Parathyroid adenoma (tissue), 2 donors: Measurements from ENCODE around the gene B4GALT2.

Experiments
- H2AFZ ChIP-seq: fragments of 300-600 bp; sonication (generic); one replicate; pipeline ENCODE4 v1.7.0; 2017; ENCODE audit warnings: antibody characterized with exemption, mild to moderate bottlenecking
- H3K27ac ChIP-seq: fragments of 300-600 bp; sonication (generic); one replicate; pipeline ENCODE4 v1.7.0; 2017
- H3K27me3 ChIP-seq: fragments of 300-600 bp; sonication (generic); one replicate; pipeline ENCODE4 v1.7.0; 2017; ENCODE audit warnings: low read length; ENCODE audit not compliant: control insufficient read depth, insufficient read depth
- H3K36me3 ChIP-seq: fragments of 300-600 bp; sonication (generic); one replicate; pipeline ENCODE4 v1.7.0; 2017; ENCODE audit warnings: low read length; ENCODE audit not compliant: control insufficient read depth, insufficient read depth
- H3K4me1 ChIP-seq: fragments of 300-600 bp; sonication (generic); one replicate; pipeline ENCODE4 v1.7.0; 2017; ENCODE audit warnings: control low read depth
- H3K4me2 ChIP-seq: fragments of 300-600 bp; sonication (generic); one replicate; pipeline ENCODE4 v1.7.0; 2017; ENCODE audit warnings: low read length
- H3K4me3 ChIP-seq: fragments of 300-600 bp; sonication (generic); one replicate; pipeline ENCODE4 v1.7.0; 2017; ENCODE audit warnings: low read depth, low read length
- H3K79me2 ChIP-seq: fragments of 300-600 bp; sonication (generic); one replicate; pipeline ENCODE4 v1.7.0; 2017; ENCODE audit warnings: control low read depth
- H3K9ac ChIP-seq: fragments of 300-600 bp; sonication (generic); one replicate; pipeline ENCODE4 v1.7.0; 2017; ENCODE audit warnings: mild to moderate bottlenecking
- H3K9me3 ChIP-seq: fragments of 300-600 bp; sonication (generic); one replicate; pipeline ENCODE4 v1.7.0; 2017; ENCODE audit warnings: low read length; ENCODE audit not compliant: control insufficient read depth
- CTCF ChIP-seq: fragments of 300-600 bp; sonication (generic); IDR thresholded peaks from one replicate; pipeline ENCODE4 v1.7.0; 2017; ENCODE audit warnings: antibody characterized with exemption, mild to moderate bottlenecking
- donor health status: primary hyperparathyroidism.

B4GALT2 gene

GRCh38 chr1:43975249-43975961 is 3.6 kb upstream of the B4GALT2 start:
- peak overlapping the region; percentile 85 for H3K4me2 ChIP-seq
- no peaks in the 10 kb centered on the region for H3K27me3 ChIP-seq
- H3K4me3 ChIP-seq, result peak overlapping the region; percentile 95
- H3K4me1 ChIP-seq, result peaks cover 7% of the 10 kb centered on the region
- peak overlapping the region; percentile 88 for H2AFZ ChIP-seq
- no peak for TF ChIP-seq CTCF
- H3K9ac ChIP-seq, result peak overlapping the region; percentile 89
- H3K27ac ChIP-seq, result peak overlapping the region; percentile 95
- H3K9me3 ChIP-seq, result no peaks in the 10 kb centered on the region
- H3K79me2 ChIP-seq, result no peaks in the 10 kb centered on the region
- no peaks in the 10 kb centered on the region for H3K36me3 ChIP-seq

DNA sequence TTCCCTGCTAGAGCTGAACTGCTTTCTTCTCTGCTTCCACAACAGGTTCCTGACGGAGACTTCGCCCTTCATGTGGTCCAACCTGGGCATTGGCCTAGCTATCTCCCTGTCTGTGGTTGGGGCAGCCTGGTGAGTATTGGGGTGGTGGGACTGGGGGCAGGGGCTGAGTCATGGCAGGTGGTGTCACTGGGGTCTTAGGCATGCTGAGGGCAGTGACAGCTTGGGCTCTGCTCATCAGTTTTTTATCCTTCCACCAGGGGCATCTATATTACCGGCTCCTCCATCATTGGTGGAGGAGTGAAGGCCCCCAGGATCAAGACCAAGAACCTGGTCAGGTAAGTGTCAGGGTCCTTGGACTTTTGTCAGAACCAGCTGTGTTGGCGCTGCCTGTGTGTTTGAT is 3.0 kb upstream of the B4GALT2 start:
- H3K79me2 ChIP-seq, result no peaks in the 10 kb centered on the region
- peaks cover 7% of the 10 kb centered on the region for H3K4me1 ChIP-seq
- peak overlapping the region; percentile 95 for H3K4me3 ChIP-seq
- no peak overlapping the region for H2AFZ ChIP-seq
- H3K27me3 ChIP-seq, result no peaks in the 10 kb centered on the region
- no peak overlapping the region for H3K9ac ChIP-seq
- peak overlapping the region; percentile 85 for H3K4me2 ChIP-seq
- H3K27ac ChIP-seq, result no peak overlapping the region
- no peaks in the 10 kb centered on the region for H3K9me3 ChIP-seq
- H3K36me3 ChIP-seq, result no peaks in the 10 kb centered on the region
- TF ChIP-seq CTCF, result no peak

- H3K27ac ChIP-seq, result no peak overlapping the region
- H3K79me2 ChIP-seq, result no peaks in the 10 kb centered on the region
- H3K36me3 ChIP-seq, result no peaks in the 10 kb centered on the region
- peaks cover 7% of the 10 kb centered on the region for H3K4me1 ChIP-seq
- no peak overlapping the region for H3K9ac ChIP-seq
- no peak overlapping the region for H3K4me2 ChIP-seq
- no peak overlapping the region for H2AFZ ChIP-seq
- no peak overlapping the region for H3K4me3 ChIP-seq
- no peaks in the 10 kb centered on the region for H3K27me3 ChIP-seq
- H3K9me3 ChIP-seq, result no peaks in the 10 kb centered on the region
- no peak for TF ChIP-seq CTCF
These were observed 2.1 kb upstream of the B4GALT2 start for GRCh38 chr1:43976890-43977289.

DNA sequence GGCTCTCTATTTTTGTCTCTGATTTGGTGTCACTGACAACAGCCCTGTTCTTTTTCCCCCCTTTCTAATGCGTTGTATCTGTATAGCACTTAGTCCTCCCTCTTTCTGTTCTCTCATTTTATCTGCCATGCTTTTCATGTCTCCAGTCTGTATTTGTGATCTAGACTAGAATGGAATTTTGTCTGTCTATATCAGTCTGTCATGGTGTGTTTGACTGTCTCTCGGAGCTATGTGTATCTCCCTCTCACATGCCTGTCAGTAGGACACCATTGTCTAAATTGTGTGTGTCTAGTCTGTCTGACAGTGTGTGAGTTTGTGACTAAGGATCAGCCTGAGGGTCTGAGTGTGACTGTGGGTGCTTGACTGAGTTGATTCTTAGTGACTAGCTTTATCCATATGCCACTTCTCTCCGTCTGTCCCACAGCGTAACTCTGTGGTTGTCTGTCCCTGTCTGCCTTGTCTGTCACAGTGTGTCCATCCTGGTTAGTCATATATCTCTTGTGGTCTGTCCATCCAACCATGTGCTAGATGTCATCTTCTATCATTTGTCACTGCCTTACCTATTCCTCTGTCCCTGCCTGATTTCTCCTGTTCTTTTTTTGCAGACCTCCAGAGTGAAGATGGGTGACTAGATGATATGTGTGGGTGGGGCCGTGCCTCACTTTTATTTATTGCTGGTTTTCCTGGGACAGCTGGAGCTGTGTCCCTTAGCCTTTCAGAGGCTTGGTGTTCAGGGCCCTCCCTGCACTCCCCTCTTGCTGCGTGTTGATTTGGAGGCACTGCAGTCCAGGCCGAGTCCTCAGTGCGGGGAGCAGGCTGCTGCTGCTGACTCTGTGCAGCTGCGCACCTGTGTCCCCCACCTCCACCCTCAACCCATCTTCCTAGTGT is 1.4 kb upstream of the B4GALT2 start:
- H3K27me3 ChIP-seq, result no peaks in the 10 kb centered on the region
- no peaks in the 10 kb centered on the region for H3K36me3 ChIP-seq
- no peak for TF ChIP-seq CTCF
- no peak overlapping the region for H3K4me3 ChIP-seq
- H2AFZ ChIP-seq, result no peak overlapping the region
- H3K27ac ChIP-seq, result no peak overlapping the region
- H3K4me1 ChIP-seq, result peaks cover 7% of the 10 kb centered on the region
- H3K79me2 ChIP-seq, result no peaks in the 10 kb centered on the region
- no peaks in the 10 kb centered on the region for H3K9me3 ChIP-seq
- H3K4me2 ChIP-seq, result no peak overlapping the region
- H3K9ac ChIP-seq, result no peak overlapping the region
